Epidermal melanocyte (primary cell): ENCODE results near the gene WWC2.
A peak's percentile ranks its signal among the peaks of the same experiment; 100 is the strongest.

Experiments used
- DNase-seq: peaks from one replicate; pipeline ENCODE4 v3.0.0; 2011; ENCODE audit warnings: low spot score; ENCODE audit not compliant: insufficient read length

The WWC2 gene

DNA sequence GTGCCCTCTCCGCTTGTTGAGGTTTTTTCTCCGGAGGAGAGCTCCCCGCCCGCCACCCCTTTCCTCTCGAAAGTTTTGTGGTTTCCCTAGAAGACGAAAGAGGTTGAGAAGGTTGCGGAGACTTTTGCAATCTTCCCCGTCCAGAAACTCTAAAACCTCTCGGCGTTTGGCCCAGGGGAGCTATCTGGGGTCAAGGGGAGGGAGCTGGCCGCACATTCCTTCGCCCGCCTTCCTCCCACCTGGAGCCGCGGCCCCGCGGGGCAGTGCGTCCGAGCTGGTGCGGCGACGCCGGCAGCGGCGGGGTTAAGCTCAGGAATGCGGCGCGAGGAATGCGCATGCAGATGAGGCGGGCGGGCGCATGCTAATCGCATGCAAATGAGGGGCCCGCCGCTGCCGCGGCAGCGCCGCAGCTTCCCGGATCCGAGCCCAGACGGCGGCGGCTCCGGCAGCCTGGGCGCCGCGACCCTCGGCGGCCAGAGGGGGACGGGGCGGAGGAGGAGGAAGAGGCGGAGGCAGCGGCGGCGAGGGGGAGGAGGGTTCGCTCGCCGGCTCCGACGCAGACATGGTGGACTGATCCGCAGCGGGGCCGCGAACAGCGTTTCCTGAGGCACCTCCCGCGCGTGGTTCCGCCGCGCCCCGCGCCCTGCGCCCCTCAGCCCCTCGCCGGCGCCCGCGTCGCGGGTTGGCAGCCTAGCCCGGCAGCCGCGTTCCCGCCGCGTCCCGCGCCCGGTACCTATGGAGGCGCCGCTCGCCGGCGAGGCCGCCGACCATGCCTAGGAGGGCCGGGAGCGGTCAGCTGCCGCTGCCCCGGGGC, at the start of gene WWC2:
WWC2 (plus strand) TSS at position 535 of the 814 bp plus-strand sequence; CDS start at position 770, 235 bp downstream.
- peak; percentile 75 for DNase-seq

- no peak for DNase-seq
These were observed 45.4 kb upstream of the WWC2 start for GRCh38 chr4:183053681-183054080.

GRCh38 chr4:183057255-183057654, 41.8 kb upstream of the WWC2 start:
- no peak for DNase-seq

- no peak for DNase-seq
These were observed 39.3 kb upstream of the WWC2 start for GRCh38 chr4:183059797-183060196.

GRCh38 chr4:183068502-183068901, 30.6 kb upstream of the WWC2 start:
- no peak for DNase-seq

GRCh38 chr4:183071222-183071621, 27.8 kb upstream of the WWC2 start:
- DNase-seq, result no peak

DNA sequence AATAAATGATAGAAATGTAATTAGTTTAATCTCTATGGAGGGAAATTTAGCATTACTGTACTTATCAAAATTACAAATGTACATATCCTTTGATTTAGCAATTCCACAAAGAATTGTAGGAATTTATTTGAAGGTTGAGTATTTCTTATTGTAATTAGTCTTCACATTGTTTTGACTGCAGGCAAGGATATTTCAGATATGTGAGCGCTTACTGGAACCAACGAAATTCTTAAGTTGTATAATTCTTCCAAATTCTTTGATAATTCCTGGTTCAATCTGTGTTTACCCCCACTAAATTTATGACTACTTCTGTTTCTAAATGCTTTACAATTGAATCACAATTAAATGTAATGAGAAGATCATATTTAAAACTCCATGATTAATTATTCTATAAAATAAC, 26.9 kb upstream of the WWC2 start:
- no peak for DNase-seq

- DNase-seq, result no peak
These were observed 25.3 kb upstream of the WWC2 start for GRCh38 chr4:183073838-183074145.

GRCh38 chr4:183074288-183074990, 24.6 kb upstream of the WWC2 start:
- no peak for DNase-seq

DNA sequence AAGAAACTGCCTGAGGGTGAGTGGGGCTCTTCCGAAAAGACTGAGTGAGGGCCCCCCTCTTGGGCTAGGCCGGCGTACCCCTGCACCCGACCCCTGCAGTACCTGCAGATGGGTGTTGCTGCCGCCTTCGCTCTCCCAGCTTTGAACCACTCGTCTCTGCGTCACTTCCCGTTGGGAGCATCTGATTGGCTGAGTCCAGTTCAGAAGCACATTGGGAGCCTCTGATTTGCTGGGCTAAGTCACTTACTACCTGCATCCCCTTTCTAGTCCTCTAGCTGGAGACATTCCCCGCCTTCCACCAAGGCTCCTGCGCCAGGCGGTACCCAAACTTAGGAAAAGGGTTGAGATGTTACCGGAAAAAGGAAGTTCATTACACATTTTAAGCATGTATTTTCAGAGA, 20.4 kb upstream of the WWC2 start:
- no peak for DNase-seq

GRCh38 chr4:183080372-183081115, 18.5 kb upstream of the WWC2 start:
- no peak for DNase-seq

DNA sequence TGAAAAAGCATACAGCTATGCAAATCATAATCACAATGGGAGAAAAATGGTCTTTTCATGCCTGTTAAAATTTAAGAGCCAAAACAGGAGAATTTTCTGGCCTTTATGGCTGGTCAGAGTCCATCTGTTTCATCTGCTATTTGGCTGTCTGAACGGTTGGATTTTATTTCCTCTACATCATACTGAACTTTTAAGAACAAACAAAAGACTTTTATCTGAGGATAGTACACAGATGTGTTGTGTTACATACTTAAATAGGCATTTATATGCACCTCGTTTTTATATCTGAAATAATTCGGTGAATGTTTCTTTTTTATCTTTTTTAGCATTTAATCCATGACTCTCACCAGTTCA, 18.0 kb upstream of the WWC2 start:
- DNase-seq, result peak; percentile 22

GRCh38 chr4:183082053-183082452, 17.0 kb upstream of the WWC2 start:
- DNase-seq, result no peak

GRCh38 chr4:183094393-183095198, 4.5 kb upstream of the WWC2 start:
- DNase-seq, result no peak

GRCh38 chr4:183095199-183095512, 3.9 kb upstream of the WWC2 start:
- DNase-seq, result no peak

DNA sequence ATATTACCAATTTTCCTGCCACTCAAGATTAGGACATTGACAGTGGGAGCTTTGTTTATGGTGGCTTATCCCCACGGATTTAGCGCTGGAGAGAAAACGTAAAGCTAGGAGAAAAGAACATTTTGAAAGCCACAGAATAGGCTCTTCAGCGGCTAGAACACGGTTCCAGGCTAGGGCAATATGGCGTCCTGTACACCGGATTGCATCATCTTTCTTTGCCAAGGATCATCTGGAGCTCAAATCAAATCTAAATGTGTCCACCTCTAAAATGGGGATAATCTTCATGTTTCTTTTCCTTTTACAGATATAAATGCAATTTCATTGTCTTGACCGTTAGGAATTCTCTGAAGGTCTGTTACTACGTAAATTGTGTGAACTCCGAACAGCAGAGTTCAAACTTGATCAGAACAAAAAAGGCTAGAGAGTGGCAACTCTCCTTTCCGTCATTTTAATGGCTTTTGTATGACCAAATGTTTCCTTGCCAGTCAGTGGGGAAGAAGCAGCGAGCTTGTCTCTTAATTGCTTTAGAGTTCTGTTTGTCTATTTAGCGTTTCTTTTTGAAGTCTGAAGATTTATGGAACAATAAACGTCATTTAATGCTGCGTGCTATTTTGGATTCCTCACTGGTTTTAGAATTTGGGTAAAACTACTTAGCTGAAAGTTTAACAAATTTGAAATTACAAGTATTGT, 2.6 kb upstream of the WWC2 start:
- DNase-seq, result no peak

GRCh38 chr4:183097231-183098018, 1.6 kb upstream of the WWC2 start:
- no peak for DNase-seq

- peak; percentile 63 for DNase-seq
These were observed 886 bp upstream of the WWC2 start for GRCh38 chr4:183098019-183098722.

DNA sequence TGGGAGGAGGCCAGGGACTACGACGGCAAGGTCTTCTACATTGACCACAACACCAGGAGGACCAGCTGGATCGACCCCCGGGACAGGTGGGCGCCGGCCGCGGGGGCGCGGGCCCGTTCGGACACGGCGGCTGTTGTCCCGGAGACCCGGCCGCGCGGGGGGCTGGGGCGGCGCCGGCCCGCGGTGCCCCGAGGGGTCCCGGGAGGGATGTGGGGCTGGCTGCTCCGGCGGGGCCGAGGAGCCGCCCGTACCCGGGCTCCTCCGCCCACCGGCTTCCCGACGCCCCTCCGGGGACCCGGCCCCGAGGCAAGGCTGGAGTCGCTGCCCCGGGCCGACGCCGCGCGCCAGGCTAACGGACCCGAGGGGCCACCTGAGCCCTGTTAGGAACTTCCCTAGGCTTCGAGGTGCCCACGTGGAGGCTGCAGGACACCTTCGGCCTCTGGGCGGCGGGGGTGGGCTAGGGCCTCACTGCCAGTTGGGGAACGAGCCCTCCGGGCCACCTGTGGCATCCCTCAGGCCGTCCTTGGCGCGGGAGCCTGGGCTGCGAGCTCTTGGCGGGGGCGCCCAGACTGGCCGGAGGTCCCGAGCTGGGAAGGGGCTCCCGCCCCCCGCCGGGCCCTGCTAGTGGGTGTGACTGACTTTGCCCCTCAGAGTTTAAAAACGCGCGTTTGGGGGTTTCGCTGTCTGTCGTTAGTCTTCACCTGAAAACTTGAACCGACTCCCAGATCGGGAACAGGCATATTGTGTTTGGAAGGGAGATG, 660 bp downstream of the WWC2 start:
- DNase-seq, result no peak
